GM19025 (cell line): ENCODE results near the gene OTOA.
"Not testable (repeated sequence)": the region's sequence is repeated elsewhere in the genome, so short reads cannot be mapped to it uniquely, and the experiment has no call there.

Experiments
- ATAC-seq: cut with Tn5 transposase; IDR thresholded peaks from one replicate; pipeline ENCODE4 v1.9.1; 2021; ENCODE audit warnings: mild to moderate bottlenecking, low read depth, moderate library complexity; ENCODE audit not compliant: unreplicated experiment

Gene OTOA

GRCh38 chr16:21667575-21667974 lies 3.8 kb downstream of the OTOA start:
- no peak for ATAC-seq

DNA sequence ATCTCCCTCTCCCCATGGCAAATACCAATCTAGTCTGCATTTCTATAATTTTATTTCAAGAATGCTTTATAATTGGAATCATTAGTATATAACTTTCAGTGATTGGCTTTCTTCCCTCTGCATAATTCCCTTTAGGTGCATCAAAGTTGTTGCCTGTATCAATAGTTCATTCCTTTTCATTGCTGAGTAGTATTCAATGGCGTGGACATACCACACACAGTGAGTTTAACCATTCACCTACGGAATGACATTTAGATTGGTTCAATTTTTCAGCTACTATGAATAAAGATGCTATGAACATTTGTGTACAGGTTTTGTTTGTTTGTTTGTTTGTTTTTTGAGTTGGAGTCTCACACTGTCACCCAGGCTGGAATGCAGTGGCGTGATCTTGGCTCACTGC lies 9.7 kb downstream of the OTOA start:
- no peak for ATAC-seq

- ATAC-seq = not testable (repeated sequence)
Measured at GRCh38 chr16:21674456-21674855, 10.7 kb downstream of the OTOA start.

GRCh38 chr16:21680714-21681113 lies 16.9 kb downstream of the OTOA start:
- ATAC-seq = not testable (repeated sequence)

DNA sequence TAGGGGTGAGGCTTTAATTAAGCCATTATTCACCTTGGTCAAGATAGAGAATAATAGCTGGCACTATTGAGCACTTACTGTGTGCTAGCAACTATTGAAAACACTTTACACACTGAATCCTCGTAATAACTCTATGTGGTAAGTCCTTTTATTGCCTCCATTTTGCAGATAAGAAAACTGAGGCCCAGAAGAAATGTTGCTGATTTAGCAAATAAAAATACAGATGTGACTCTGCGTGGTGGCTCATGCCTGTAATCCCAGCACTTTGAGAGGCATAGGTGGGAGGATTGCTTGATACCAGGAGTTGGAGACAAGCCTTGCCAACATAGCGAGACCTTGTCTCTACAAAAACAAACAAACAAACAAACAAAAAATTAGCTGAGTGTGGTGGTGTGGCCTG lies 19.4 kb downstream of the OTOA start:
- ATAC-seq = no peak

GRCh38 chr16:21684199-21684598 lies 20.4 kb downstream of the OTOA start:
- no peak for ATAC-seq

GRCh38 chr16:21685034-21685455 lies 21.3 kb downstream of the OTOA start:
- ATAC-seq = no peak

DNA sequence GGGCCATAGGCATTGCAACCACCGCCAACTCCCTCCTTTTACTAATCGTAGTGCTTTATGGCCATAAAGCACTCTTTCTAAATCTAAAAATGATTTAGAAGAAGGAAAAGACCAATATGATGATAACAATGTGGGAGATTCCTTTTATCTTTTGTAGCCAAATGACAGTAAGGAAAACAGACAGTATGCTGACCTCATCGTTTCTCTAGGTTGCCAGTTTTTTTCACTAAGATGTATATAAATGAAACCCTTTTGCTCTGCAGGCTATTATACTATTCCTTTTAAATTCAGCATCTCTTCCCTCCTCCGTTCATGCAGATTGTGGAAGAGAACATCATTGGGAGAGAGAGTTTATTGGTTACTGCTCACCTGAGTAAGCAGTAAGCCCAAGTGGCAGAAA lies 25.3 kb downstream of the OTOA start:
- ATAC-seq = no peak

DNA sequence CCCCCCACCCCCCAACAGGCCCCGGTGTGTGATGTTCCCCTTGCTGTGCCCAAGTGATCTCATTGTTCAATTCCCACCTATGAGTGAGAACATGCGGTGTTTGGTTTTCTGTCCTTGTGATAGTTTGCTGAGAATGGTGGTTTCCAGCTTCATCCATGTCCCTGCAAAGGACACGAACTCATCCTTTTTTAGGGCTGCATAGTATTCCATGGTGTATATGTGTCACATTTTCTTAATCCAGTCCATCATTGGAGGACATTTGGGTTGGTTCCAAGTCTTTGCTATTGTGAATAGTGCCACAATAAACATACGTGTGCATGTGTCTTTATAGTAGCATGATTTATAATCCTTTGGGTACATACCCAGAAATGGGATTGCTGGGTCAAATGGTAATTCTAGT lies 27.2 kb downstream of the OTOA start:
- ATAC-seq = not testable (repeated sequence)

GRCh38 chr16:21694609-21695008 lies 30.8 kb downstream of the OTOA start:
- no peak for ATAC-seq

DNA sequence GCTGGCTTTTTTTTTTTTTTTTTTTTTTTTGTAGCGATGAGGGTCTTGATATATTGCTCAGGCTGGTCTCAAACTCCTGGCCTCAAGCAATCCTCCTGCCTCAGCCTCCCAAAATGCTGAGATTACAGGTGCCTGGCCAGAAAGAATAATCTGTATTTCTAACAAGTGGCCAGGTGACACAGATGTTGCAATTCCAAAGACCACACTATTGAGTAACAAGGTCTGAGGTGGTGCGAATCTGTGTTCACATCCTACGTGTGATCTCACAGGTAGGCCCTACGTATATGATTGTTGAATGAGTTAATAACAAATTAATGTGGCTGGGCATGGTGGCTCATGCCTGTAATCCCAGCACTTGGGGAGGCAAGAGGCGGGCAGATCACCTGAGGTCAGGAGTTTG lies 33.3 kb downstream of the OTOA start:
- no peak for ATAC-seq

DNA sequence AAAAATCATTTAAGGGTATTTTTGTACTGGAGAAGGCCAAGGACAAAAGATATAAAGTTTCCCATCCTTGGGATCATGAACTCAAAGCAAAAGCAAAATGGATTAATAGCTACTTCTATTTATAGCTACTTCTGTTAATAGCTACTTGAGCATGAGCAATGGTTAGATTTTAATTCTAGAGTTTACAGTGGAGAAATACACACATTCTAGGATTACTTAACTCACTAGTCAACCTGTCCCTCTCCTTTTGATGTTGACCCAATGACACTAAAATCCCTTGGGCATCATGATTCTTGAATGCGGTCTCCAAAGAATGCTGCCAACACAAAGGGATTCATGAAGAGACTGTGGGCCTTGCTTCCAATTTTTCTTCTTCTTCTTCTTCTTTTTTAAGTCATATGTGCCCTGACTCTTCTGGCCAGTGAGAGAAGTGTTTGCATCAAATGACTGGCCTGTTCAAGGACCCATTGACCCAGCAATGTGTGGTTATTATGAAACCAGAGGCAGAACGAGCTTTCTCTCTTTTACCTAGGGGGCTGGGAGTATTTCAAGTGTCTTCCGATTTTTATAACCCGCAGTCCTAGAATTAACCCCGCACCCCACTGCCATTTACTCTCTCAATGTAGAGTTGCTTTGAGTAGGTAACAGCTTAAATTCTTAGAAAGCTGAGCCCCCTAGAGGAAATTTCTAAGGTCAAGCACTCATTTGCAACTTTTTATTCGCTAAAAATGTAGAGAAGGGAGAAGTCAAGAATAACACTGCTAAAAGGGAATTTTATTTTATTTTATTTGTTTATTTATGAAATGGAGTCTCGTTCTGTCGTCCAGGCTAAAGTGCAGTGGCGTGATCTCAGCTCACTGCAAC lies 34.6 kb downstream of the OTOA start:
- ATAC-seq = no peak

DNA sequence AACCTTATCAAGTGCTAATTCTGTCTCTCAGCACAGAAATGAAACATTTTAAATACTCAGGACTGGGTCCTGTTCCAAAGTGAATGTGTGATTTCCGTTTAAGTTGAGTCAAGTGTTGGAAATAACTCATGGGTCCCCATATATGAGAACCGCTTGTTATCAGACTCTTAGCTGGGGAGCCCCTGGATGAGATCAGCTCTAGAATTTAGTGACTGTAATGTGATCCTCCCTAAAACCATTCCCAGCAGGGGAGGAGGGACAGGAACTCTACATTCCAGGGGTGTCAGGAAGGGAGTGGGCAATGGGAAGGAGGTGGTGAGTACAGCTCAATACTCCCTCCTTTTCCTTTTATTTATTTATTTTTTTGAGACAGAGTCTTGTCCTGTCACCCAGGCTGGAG lies 37.5 kb downstream of the OTOA start:
- no peak for ATAC-seq

GRCh38 chr16:21702276-21702675 lies 38.5 kb downstream of the OTOA start:
- no peak for ATAC-seq

- no peak for ATAC-seq
Measured at GRCh38 chr16:21703156-21703555, 39.4 kb downstream of the OTOA start.

DNA sequence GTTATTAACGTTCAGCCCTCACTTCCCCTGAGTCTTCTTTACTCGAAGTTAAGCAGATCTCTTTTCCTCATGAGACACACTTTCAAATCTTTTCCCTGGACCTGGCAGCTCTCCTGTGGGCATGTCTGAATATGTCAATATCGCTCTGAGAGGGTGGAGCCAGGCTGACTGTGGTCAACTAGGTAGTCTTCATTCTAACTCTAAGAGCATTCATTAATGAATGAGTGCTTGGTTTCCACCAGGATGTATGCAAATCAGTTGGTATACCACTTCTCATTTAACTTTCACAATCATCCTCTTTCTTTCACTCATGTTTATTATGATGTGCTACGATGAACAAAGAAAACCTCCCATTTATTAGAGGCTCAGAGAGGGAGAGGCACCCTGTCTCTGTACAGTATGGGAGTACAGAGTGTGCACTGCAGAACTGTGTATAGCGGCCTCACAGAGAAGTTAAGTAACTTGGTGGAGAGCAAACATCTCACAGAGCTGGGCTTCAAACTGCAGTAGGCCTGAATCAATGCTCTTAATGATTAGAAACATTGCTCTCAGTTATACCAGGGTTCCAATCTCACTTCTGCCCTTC lies 39.9 kb downstream of the OTOA start:
- no peak for ATAC-seq

- no peak for ATAC-seq
Measured at GRCh38 chr16:21704266-21704665, 40.5 kb downstream of the OTOA start.

DNA sequence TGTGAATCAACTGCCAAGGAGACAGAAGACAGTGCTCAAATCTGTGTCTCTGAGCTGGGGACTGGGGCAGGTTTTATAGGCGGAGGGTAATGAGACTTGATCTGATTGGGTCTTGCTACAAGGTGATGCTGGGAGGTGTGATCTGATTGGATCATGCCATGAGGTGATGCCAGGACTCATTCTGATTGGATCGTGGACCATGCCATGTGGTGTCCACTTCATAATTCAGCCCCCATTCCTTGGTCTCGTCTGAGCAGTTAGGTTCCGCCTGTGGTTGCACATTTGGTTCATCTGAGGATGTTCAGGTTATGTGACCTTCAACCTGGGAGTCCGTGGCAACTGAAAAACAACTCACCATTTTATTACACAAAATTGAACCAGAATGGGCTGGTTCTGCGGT lies 41.0 kb downstream of the OTOA start:
- no peak for ATAC-seq

- ATAC-seq = no peak
Measured at GRCh38 chr16:21708533-21709115, 44.9 kb downstream of the OTOA start.

GRCh38 chr16:21710938-21711337 lies 47.2 kb downstream of the OTOA start:
- no peak for ATAC-seq

- ATAC-seq = no peak
Measured at GRCh38 chr16:21713549-21714368, 50.0 kb downstream of the OTOA start.
